Prostate gland (tissue), 2 donors: ENCODE measurements around the gene ADAM22.

Experiments used
- POLR2A ChIP-seq: fragments of 450-650 bp; IDR thresholded peaks from one replicate; pipeline ENCODE4 v1.6.1; 2016; ENCODE audit warnings: antibody characterized with exemption, mild to moderate bottlenecking
- TF ChIP-seq, protein P1 (sequence below), 4 experiments: fragments of 200-600 bp in 2 of 4; fragments of 450-650 bp in 2 of 4; sonication (generic) in 2 of 4; IDR thresholded peaks; 1 replicate in 3 of 4; 2 replicates in 1 of 4; pipeline ENCODE4 v1.5.1; 2016 to 2019; ENCODE audit warnings: antibody characterized with exemption in 4 of 4, mild to moderate bottlenecking in 2 of 4, moderate library complexity in 2 of 4

GRCh38 chr7:88091988-88092675 lies 158.1 kb downstream of the ADAM22 start:
- TF ChIP-seq, protein P1, sequence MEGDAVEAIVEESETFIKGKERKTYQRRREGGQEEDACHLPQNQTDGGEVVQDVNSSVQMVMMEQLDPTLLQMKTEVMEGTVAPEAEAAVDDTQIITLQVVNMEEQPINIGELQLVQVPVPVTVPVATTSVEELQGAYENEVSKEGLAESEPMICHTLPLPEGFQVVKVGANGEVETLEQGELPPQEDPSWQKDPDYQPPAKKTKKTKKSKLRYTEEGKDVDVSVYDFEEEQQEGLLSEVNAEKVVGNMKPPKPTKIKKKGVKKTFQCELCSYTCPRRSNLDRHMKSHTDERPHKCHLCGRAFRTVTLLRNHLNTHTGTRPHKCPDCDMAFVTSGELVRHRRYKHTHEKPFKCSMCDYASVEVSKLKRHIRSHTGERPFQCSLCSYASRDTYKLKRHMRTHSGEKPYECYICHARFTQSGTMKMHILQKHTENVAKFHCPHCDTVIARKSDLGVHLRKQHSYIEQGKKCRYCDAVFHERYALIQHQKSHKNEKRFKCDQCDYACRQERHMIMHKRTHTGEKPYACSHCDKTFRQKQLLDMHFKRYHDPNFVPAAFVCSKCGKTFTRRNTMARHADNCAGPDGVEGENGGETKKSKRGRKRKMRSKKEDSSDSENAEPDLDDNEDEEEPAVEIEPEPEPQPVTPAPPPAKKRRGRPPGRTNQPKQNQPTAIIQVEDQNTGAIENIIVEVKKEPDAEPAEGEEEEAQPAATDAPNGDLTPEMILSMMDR (IDR thresholded peaks at IDR 0.05) = no peak
- no peak for TF ChIP-seq POLR2A
